WI38 (cell line): ENCODE results near the gene FRMD4A.

ENCODE experiments used
- H3K4me3 ChIP-seq: 2 replicates; pipeline ENCODE4 v1.5.1; 2011; ENCODE audit warnings: low read depth, mild to moderate bottlenecking, control low read depth, low read length
- TF ChIP-seq, protein P1 (sequence below): IDR thresholded peaks from 2 replicates; pipeline ENCODE4 v1.5.1; 2012; ENCODE audit warnings: low read depth, mild to moderate bottlenecking, control low read depth, low read length

Gene FRMD4A

GRCh38 chr10:13631594-13631993, 699.1 kb downstream of the FRMD4A start:
- H3K4me3 ChIP-seq, result no peak overlapping the region
- TF ChIP-seq, protein P1, sequence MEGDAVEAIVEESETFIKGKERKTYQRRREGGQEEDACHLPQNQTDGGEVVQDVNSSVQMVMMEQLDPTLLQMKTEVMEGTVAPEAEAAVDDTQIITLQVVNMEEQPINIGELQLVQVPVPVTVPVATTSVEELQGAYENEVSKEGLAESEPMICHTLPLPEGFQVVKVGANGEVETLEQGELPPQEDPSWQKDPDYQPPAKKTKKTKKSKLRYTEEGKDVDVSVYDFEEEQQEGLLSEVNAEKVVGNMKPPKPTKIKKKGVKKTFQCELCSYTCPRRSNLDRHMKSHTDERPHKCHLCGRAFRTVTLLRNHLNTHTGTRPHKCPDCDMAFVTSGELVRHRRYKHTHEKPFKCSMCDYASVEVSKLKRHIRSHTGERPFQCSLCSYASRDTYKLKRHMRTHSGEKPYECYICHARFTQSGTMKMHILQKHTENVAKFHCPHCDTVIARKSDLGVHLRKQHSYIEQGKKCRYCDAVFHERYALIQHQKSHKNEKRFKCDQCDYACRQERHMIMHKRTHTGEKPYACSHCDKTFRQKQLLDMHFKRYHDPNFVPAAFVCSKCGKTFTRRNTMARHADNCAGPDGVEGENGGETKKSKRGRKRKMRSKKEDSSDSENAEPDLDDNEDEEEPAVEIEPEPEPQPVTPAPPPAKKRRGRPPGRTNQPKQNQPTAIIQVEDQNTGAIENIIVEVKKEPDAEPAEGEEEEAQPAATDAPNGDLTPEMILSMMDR, result no peak

DNA sequence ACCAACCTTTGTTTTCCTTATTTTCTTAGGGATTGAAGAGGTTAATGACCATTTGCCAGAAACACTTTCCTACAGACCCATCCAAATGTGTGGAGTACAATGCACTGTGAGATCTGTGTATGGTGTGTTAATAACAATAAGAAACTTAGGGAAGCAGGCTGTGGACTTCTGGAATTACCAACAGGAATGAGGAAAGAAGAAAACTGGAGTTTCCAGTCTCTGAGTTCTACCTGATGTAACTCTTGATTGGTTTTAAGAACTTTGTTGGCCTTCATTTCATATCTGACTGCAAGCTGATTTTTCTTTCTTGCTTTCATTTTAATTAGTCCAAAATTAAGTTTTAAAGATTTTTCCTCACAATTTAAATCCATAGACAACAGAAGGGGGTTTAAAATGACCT, 700.5 kb downstream of the FRMD4A start:
- TF ChIP-seq, protein P1, result no peak
- no peak overlapping the region for H3K4me3 ChIP-seq

DNA sequence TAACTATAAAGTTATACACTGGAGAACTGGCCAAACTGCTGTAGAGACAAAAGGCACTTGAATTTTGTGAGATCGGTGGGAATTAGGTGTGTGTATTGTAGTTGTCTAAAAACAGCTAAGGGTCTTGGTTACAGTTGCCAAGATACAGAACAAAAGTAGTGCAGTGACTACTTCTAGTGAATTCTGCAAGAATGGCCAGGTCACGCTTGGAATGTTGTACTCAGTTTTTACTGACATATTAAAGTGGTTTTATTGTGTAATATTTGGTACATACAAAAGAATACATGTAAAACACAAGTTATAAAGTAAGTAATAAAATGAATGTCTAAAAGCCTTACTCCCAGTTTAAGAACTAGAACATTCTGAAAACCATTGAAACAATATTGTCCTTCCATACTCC, 701.6 kb downstream of the FRMD4A start:
- TF ChIP-seq, protein P1, result no peak

GRCh38 chr10:13628661-13629060, 702.1 kb downstream of the FRMD4A start:
- no peak overlapping the region for H3K4me3 ChIP-seq
- TF ChIP-seq, protein P1, result no peak

More for the DNA sequence above, 701.6 kb downstream of the FRMD4A start:
- no peak overlapping the region for H3K4me3 ChIP-seq

DNA sequence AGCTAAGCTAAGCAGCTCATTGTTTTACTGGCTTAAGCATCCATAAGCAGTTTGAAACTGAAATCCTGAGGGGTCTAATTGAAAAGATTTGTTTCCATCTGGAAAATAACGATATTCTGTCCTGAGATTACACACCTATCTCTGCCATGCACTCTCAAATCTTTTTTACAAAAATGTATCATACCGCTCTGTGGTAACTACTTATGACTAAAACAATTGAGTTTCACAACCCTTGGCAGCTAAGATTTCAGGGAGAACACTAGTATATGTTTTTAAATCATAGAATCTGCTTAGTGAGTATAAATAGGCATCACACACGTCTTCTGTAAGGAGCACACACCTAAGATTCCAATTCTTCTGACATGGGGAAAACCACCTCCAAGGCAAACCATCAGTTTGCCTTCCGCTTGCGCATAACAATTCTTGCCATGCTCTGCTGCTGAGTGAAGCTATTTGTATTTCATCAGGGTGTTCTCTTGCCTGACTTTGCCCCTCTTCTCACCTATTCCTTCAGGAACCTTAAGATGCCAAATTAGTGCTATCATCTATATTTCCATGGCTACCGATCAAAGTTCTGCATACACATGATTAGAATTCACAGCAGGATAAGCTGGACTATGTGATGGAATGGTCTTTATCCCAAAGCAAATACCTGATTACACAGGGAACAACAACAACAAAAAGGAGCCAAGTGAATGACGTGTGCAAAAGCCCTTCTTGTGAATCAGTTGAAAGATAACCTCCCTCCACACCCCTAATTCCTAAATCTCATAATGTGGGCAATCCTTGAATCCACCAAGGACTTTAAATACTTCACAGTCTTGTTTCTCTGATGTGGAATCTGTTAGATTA, 703.0 kb downstream of the FRMD4A start:
- no peak overlapping the region for H3K4me3 ChIP-seq
- TF ChIP-seq, protein P1, result no peak

- no peak overlapping the region for H3K4me3 ChIP-seq
- TF ChIP-seq, protein P1, result no peak
These were observed 706.1 kb downstream of the FRMD4A start for GRCh38 chr10:13624630-13625029.

DNA sequence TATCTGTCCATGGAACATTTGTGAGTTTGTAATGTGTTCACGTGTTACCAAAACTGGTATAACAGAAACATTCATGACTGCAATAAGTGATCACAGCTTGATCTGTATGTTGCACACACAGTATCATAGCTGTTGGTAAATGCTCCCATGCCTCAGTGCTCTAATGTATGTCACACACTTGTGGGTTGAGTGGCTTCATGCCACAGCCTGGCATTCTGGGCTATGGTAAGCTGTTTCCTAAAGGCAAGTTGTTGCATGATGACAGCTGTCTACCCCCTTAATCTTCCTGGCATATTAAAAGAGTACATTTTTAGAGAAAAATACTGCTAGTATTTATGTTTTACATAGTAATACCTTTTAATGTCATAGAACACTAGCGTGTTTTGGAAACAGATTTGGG, 708.8 kb downstream of the FRMD4A start:
- TF ChIP-seq, protein P1, result no peak
- no peak overlapping the region for H3K4me3 ChIP-seq
